Suprapubic skin (tissue), 3 donors: ENCODE data around the gene AP1M1.

ENCODE experiments used
- EP300 ChIP-seq: sonication (generic); formaldehyde crosslinking; IDR thresholded peaks from one replicate; pipeline ENCODE4 v1.6.1; 2017; ENCODE audit warnings: antibody characterized with exemption
- POLR2A ChIP-seq, 2 donors: fragments of 450-650 bp; IDR thresholded peaks; one replicate each; pipeline ENCODE4 v1.6.1; 2017; ENCODE audit warnings: antibody characterized with exemption in 2 of 2, mild to moderate bottlenecking in 2 of 2, moderate library complexity in 2 of 2
- TF ChIP-seq, protein P1 (sequence below), 2 donors: fragments of 200-600 bp in 1 of 2; fragments of 450-650 bp in 1 of 2; sonication (generic) in 1 of 2; IDR thresholded peaks; one replicate each; pipeline ENCODE4 v1.5.1; 2016 to 2019; ENCODE audit warnings: antibody characterized with exemption in 2 of 2, mild to moderate bottlenecking in 1 of 2, moderate library complexity in 1 of 2

DNA sequence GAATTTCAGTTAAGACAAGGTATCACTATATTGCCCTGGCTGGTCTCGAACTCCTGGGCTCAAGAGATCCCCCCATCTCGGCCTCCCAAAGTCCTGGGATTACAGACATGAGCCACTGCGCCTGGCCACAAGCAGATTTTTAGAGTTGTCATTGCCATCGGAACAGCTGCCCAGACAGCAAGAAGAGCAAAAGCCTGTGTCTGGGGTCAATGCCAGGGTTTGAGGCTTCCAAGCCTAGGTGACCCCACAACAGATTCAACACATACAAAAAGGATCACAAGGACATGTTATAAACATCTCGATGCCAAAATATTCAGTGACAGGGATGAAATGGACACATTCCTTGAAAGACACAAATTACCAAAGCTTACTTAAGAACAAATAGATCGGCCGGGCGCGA is 86.8 kb downstream of the AP1M1 start:
- TF ChIP-seq, protein P1, sequence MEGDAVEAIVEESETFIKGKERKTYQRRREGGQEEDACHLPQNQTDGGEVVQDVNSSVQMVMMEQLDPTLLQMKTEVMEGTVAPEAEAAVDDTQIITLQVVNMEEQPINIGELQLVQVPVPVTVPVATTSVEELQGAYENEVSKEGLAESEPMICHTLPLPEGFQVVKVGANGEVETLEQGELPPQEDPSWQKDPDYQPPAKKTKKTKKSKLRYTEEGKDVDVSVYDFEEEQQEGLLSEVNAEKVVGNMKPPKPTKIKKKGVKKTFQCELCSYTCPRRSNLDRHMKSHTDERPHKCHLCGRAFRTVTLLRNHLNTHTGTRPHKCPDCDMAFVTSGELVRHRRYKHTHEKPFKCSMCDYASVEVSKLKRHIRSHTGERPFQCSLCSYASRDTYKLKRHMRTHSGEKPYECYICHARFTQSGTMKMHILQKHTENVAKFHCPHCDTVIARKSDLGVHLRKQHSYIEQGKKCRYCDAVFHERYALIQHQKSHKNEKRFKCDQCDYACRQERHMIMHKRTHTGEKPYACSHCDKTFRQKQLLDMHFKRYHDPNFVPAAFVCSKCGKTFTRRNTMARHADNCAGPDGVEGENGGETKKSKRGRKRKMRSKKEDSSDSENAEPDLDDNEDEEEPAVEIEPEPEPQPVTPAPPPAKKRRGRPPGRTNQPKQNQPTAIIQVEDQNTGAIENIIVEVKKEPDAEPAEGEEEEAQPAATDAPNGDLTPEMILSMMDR (IDR thresholded peaks at IDR 0.05): no peak
- no peak for TF ChIP-seq EP300
- no peak for TF ChIP-seq POLR2A (IDR thresholded peaks at IDR 0.05)
